Activated naive CD8-positive, alpha-beta T cell treated with anti-CD3 and anti-CD28 coated beads, Interleukin-2, amount 10 ng/mL, durations not matched to agents 7 days and 5 days (primary cell): Measurements from ENCODE around the gene CCND2. TPM values are rescaled to one million over a fixed set of nuclear protein-coding genes. Genes with fewer than 3 reads are reported as not detected.
"Not testable (repeated sequence)": the region's sequence is repeated elsewhere in the genome, so short reads cannot be mapped to it uniquely, and the experiment has no call there.

ENCODE experiments used
- ATAC-seq: fragments of 150-1000 bp; cut with Tn5 transposase; one replicate; pipeline ENCODE4 v1.10.0; 2021; ENCODE audit warnings: low read depth, moderate library complexity
- POLR2A ChIA-PET: fragments of 350-600 bp; sonication (Branson Sonifier 250); formaldehyde crosslinking; loops from one replicate; lab custom pipeline; 2021; ENCODE audit warnings: antibody characterized with exemption; lab: Charles Lee
- DNase-seq: peaks from one replicate; pipeline ENCODE4 v3.0.0; 2021
- H3K27ac Mint-ChIP-seq: one replicate; pipeline ENCODE4 v1.8.0; 2022; ENCODE audit warnings: mild to moderate bottlenecking, mixed read lengths
- H3K27me3 Mint-ChIP-seq: one replicate; pipeline ENCODE4 v1.8.0; 2022; ENCODE audit warnings: mild to moderate bottlenecking, moderate library complexity, mixed read lengths
- H3K36me3 Mint-ChIP-seq: one replicate; pipeline ENCODE4 v1.8.0; 2021; ENCODE audit warnings: mild to moderate bottlenecking, mixed read lengths
- H3K4me1 Mint-ChIP-seq: one replicate; pipeline ENCODE4 v1.8.0; 2021; ENCODE audit warnings: mixed read lengths
- H3K4me3 Mint-ChIP-seq: one replicate; pipeline ENCODE4 v1.8.0; 2022; ENCODE audit warnings: mild to moderate bottlenecking, moderate library complexity, mixed read lengths
- H3K9me3 Mint-ChIP-seq: one replicate; pipeline ENCODE4 v1.8.0; 2021; ENCODE audit warnings: mixed read lengths
- total RNA-seq, 2 experiments: library from RNA; stranded (reverse); gene quantifications; one replicate each; pipeline ENCODE4 v1.2.3, GENCODE V29; 2021

The CCND2 gene
- total RNA-seq, 2 experiments from 2014 or later: 417 to 438 TPM

- H3K36me3 Mint-ChIP-seq, H3K9me3 Mint-ChIP-seq, ATAC-seq, DNase-seq, POLR2A ChIA-PET, H3K27me3 Mint-ChIP-seq: not testable (repeated sequence)
- peak overlapping the region; percentile 25 for H3K4me3 Mint-ChIP-seq
- peaks cover 12% of the 10 kb centered on the region for H3K4me1 Mint-ChIP-seq
- H3K27ac Mint-ChIP-seq: peak overlapping the region; percentile 31
Measured at GRCh38 chr12:4243491-4244100, 30.0 kb upstream of the CCND2 start.

GRCh38 chr12:4244868-4245267, 28.7 kb upstream of the CCND2 start:
- H3K4me1 Mint-ChIP-seq: peaks cover 10% of the 10 kb centered on the region
- no peak overlapping the region for H3K27ac Mint-ChIP-seq
- POLR2A ChIA-PET: no interaction called here
- DNase-seq (no peak), ATAC-seq (no peak)
- H3K9me3 Mint-ChIP-seq: no peaks in the 10 kb centered on the region
- H3K27me3 Mint-ChIP-seq: peaks cover 5% of the 10 kb centered on the region
- peaks cover 2% of the 10 kb centered on the region for H3K36me3 Mint-ChIP-seq
- no peak overlapping the region for H3K4me3 Mint-ChIP-seq

- Mint-ChIP-seq H3K36me3 (peaks cover 2% of the 10 kb centered on the region), H3K27me3 (peaks cover 5% of the 10 kb centered on the region), H3K9me3 (no peaks in the 10 kb centered on the region), H3K4me1 (peaks cover 8% of the 10 kb centered on the region), H3K27ac (no peak overlapping the region), H3K4me3 (no peak overlapping the region)
- ATAC-seq (no peak), DNase-seq (no peak)
- POLR2A ChIA-PET: no interaction called here
Measured at GRCh38 chr12:4245446-4245845, 28.1 kb upstream of the CCND2 start.

GRCh38 chr12:4246116-4246515, 27.4 kb upstream of the CCND2 start:
- Mint-ChIP-seq H3K4me1 (peaks cover 13% of the 10 kb centered on the region), H3K27ac (no peak overlapping the region), H3K27me3 (peaks cover 5% of the 10 kb centered on the region), H3K4me3 (no peak overlapping the region), H3K9me3 (no peaks in the 10 kb centered on the region), H3K36me3 (peaks cover 2% of the 10 kb centered on the region)
- DNase-seq: no peak
- POLR2A ChIA-PET: interaction anchor here (0.7 kb wide), 1 partner anchor 54 kb away, joined by 3 read pairs; no protein-coding TSS in a partner anchor
- no peak for ATAC-seq

GRCh38 chr12:4250691-4251090, 22.9 kb upstream of the CCND2 start:
- DNase-seq (no peak), ATAC-seq (no peak)
- Mint-ChIP-seq H3K4me1 (peaks cover 10% of the 10 kb centered on the region), H3K27ac (no peak overlapping the region), H3K36me3 (no peaks in the 10 kb centered on the region), H3K4me3 (no peak overlapping the region), H3K27me3 (peaks cover 7% of the 10 kb centered on the region), H3K9me3 (no peaks in the 10 kb centered on the region)
- POLR2A ChIA-PET: interaction anchor here (0.8 to 1.3 kb wide), 2 partner anchors 19 to 21 kb away, joined by 3 to 7 read pairs; no protein-coding TSS in a partner anchor

GRCh38 chr12:4251216-4251891, 22.2 kb upstream of the CCND2 start:
- Mint-ChIP-seq H3K9me3 (no peaks in the 10 kb centered on the region), H3K27me3 (peaks cover 7% of the 10 kb centered on the region), H3K36me3 (no peaks in the 10 kb centered on the region), H3K27ac (no peak overlapping the region), H3K4me1 (peaks cover 12% of the 10 kb centered on the region), H3K4me3 (no peak overlapping the region)
- POLR2A ChIA-PET: interaction anchor here (0.8 to 1.3 kb wide), 2 partner anchors 18 to 20 kb away, joined by 3 to 7 read pairs; no protein-coding TSS in a partner anchor
- DNase-seq (no peak), ATAC-seq (peak; percentile 52)

GRCh38 chr12:4251967-4252366, 21.6 kb upstream of the CCND2 start:
- H3K4me1 Mint-ChIP-seq: peaks cover 17% of the 10 kb centered on the region
- no peak overlapping the region for H3K4me3 Mint-ChIP-seq
- H3K27me3 Mint-ChIP-seq: peaks cover 7% of the 10 kb centered on the region
- POLR2A ChIA-PET: no interaction called here
- H3K9me3 Mint-ChIP-seq: no peaks in the 10 kb centered on the region
- no peak overlapping the region for H3K27ac Mint-ChIP-seq
- no peak for ATAC-seq
- no peak for DNase-seq
- H3K36me3 Mint-ChIP-seq: no peaks in the 10 kb centered on the region

- no peak for ATAC-seq
- Mint-ChIP-seq H3K4me3 (no peak overlapping the region), H3K9me3 (no peaks in the 10 kb centered on the region), H3K27ac (no peak overlapping the region), H3K27me3 (peaks cover 7% of the 10 kb centered on the region), H3K36me3 (no peaks in the 10 kb centered on the region), H3K4me1 (peaks cover 18% of the 10 kb centered on the region)
- POLR2A ChIA-PET: no interaction called here
- DNase-seq: no peak
Measured at GRCh38 chr12:4252601-4253000, 21.0 kb upstream of the CCND2 start.

GRCh38 chr12:4256043-4256826, 17.3 kb upstream of the CCND2 start:
- Mint-ChIP-seq H3K27me3 (peaks cover 7% of the 10 kb centered on the region), H3K4me3 (no peak overlapping the region), H3K9me3 (peaks cover 7% of the 10 kb centered on the region), H3K27ac (no peak overlapping the region), H3K36me3 (peaks cover 11% of the 10 kb centered on the region), H3K4me1 (peaks cover 11% of the 10 kb centered on the region)
- POLR2A ChIA-PET: interaction anchor here (0.6 to 2.7 kb wide), 3 partner anchors 16 to 74 kb away, joined by 3 to 15 read pairs (median 3); partner anchors contain the start of gene CCND2
- DNase-seq: no peak
- no peak for ATAC-seq

GRCh38 chr12:4257442-4257841, 16.1 kb upstream of the CCND2 start:
- DNase-seq: no peak
- POLR2A ChIA-PET: interaction anchor here (1.1 to 2.7 kb wide), 3 partner anchors 15 to 21 kb away, joined by 3 to 15 read pairs (median 6); partner anchors contain the start of gene CCND2
- Mint-ChIP-seq H3K27ac (no peak overlapping the region), H3K36me3 (peaks cover 13% of the 10 kb centered on the region), H3K9me3 (peaks cover 7% of the 10 kb centered on the region), H3K4me1 (peaks cover 8% of the 10 kb centered on the region), H3K27me3 (peaks cover 10% of the 10 kb centered on the region), H3K4me3 (no peak overlapping the region)
- no peak for ATAC-seq

- Mint-ChIP-seq H3K9me3 (peaks cover 7% of the 10 kb centered on the region), H3K27ac (no peak overlapping the region)
Measured at GRCh38 chr12:4259099-4259498, 14.5 kb upstream of the CCND2 start.

GRCh38 chr12:4261655-4262054, 11.9 kb upstream of the CCND2 start:
- ATAC-seq (no peak), DNase-seq (no peak)
- H3K27me3 Mint-ChIP-seq: peaks cover 10% of the 10 kb centered on the region
- peaks cover 7% of the 10 kb centered on the region for H3K9me3 Mint-ChIP-seq
- peaks cover 13% of the 10 kb centered on the region for H3K36me3 Mint-ChIP-seq
- no peak overlapping the region for H3K27ac Mint-ChIP-seq
- POLR2A ChIA-PET: no interaction called here
- H3K4me1 Mint-ChIP-seq: peaks cover 4% of the 10 kb centered on the region
- no peak overlapping the region for H3K4me3 Mint-ChIP-seq

More at GRCh38 chr12:4259099-4259498, 14.5 kb upstream of the CCND2 start:
- POLR2A ChIA-PET: interaction anchor here (2.3 kb wide), 1 partner anchor 20 kb away, joined by 6 read pairs; no protein-coding TSS in a partner anchor
- Mint-ChIP-seq H3K27me3 (peaks cover 3% of the 10 kb centered on the region), H3K4me3 (no peak overlapping the region), H3K4me1 (peaks cover 8% of the 10 kb centered on the region), H3K36me3 (peaks cover 13% of the 10 kb centered on the region)
- DNase-seq: no peak
- no peak for ATAC-seq

GRCh38 chr12:4265280-4265679, 8.3 kb upstream of the CCND2 start:
- POLR2A ChIA-PET: no interaction called here
- H3K9me3 Mint-ChIP-seq: peaks cover 2% of the 10 kb centered on the region
- peaks cover 12% of the 10 kb centered on the region for H3K27me3 Mint-ChIP-seq
- H3K4me3 Mint-ChIP-seq: no peak overlapping the region
- no peak overlapping the region for H3K27ac Mint-ChIP-seq
- peaks cover 12% of the 10 kb centered on the region for H3K4me1 Mint-ChIP-seq
- peaks cover 5% of the 10 kb centered on the region for H3K36me3 Mint-ChIP-seq
- ATAC-seq: no peak
- no peak for DNase-seq
